K562 (cell line): ENCODE data around the gene FLT1. TPM values are rescaled to one million over a fixed set of nuclear protein-coding genes. Genes with fewer than 3 reads are reported as not detected.

Source experiments
- ARID1B ChIP-seq: fragments of 450-650 bp; IDR thresholded peaks from 2 replicates; pipeline ENCODE4 v1.6.1; 2016; ENCODE audit warnings: antibody characterized with exemption, mild to moderate bottlenecking, inconsistent platforms
- CBFA2T2 ChIP-seq: fragments of 450-650 bp; conservative IDR thresholded peaks from 2 replicates; pipeline ENCODE4 v1.6.1; 2017; ENCODE audit warnings: mild to moderate bottlenecking
- CBFA2T3 ChIP-seq: fragments of 450-650 bp; IDR thresholded peaks from 2 replicates; pipeline ENCODE4 v1.6.1; 2017
- CEBPB ChIP-seq: fragments of 450-650 bp; IDR thresholded peaks from 2 replicates; pipeline ENCODE4 v1.6.1; 2016; ENCODE audit warnings: missing genetic modification characterization, missing compliant biosample characterization
- CHD1 ChIP-seq: fragments of 200-600 bp; sonication (generic); IDR thresholded peaks from one replicate; pipeline ENCODE4 v1.6.1; 2012; ENCODE audit warnings: mild to moderate bottlenecking, moderate library complexity, low read length, inconsistent platforms
- ETV1 ChIP-seq: fragments of 450-650 bp; conservative IDR thresholded peaks from 2 replicates; pipeline ENCODE4 v1.6.1; 2016; ENCODE audit warnings: missing genetic modification characterization, control low read depth, low read depth, missing compliant biosample characterization
- LCOR ChIP-seq: sonication (generic); formaldehyde crosslinking; IDR thresholded peaks from 2 replicates; pipeline ENCODE4 v1.8.0; 2022; ENCODE audit warnings: mild to moderate bottlenecking, missing genetic modification reagents
- MEF2D ChIP-seq: conservative IDR thresholded peaks from 2 replicates; pipeline ENCODE4 v1.6.1; 2016; ENCODE audit warnings: low read depth, missing genetic modification characterization, missing compliant biosample characterization
- NCOR1 ChIP-seq: fragments of 450-650 bp; IDR thresholded peaks from 2 replicates; pipeline ENCODE4 v1.6.1; 2016; ENCODE audit warnings: mild to moderate bottlenecking, moderate library complexity
- POLR2G ChIP-seq: fragments of 200-400 bp; formaldehyde crosslinking; IDR thresholded peaks from 2 replicates; pipeline ENCODE4 v1.6.1; 2017; ENCODE audit warnings: low read depth, mild to moderate bottlenecking, antibody characterized with exemption, low read length, moderate library complexity
- PPARD ChIP-seq: fragments of 250-450 bp; sonication (Bioruptor Pico); IDR thresholded peaks from 2 replicates; pipeline ENCODE4 v1.8.0; 2022; ENCODE audit warnings: inconsistent platforms, mild to moderate bottlenecking, moderate library complexity
- SOX6 ChIP-seq: fragments of 450-650 bp; IDR thresholded peaks from 2 replicates; pipeline ENCODE4 v1.6.1; 2014; ENCODE audit warnings: mild to moderate bottlenecking
- TAL1 ChIP-seq: fragments of 450-650 bp; IDR thresholded peaks from 2 replicates; pipeline ENCODE4 v1.6.1; 2016; ENCODE audit warnings: mild to moderate bottlenecking
- ZNF143 ChIP-seq: sonication (generic); formaldehyde crosslinking; IDR thresholded peaks from 2 replicates; pipeline ENCODE4 v1.9.0; 2022; ENCODE audit warnings: mild to moderate bottlenecking, missing genetic modification reagents
- ZNF717 ChIP-seq: fragments of 250-450 bp; sonication (Bioruptor Pico); IDR thresholded peaks from 2 replicates; pipeline ENCODE4 v1.5.0; 2021
- polyA plus RNA-seq, 8 experiments: library from polyadenylated mRNA; depleted of rRNA in 4 of 8; stranded (reverse) in 5 of 8; unstranded in 3 of 8; fragments of >200 nt; fragmentation: Nextera tagmentation in 2 of 8; fragmentation: Illumina TruSeq in 1 of 8; extraction: Ambion mirVana in 2 of 8; extraction: Trizol in 1 of 8; gene quantifications; 2 replicates each; pipeline versions ENCODE4 v1.2.1 to v1.2.3, GENCODE V29; 2011 to 2014; ENCODE audit warnings: inconsistent platforms in 1 of 8, missing spikeins in 1 of 8
- total RNA-seq, 7 experiments: library from RNA; depleted of rRNA in 6 of 7; stranded (reverse); fragments of >200 nt in 6 of 7; fragmentation: Illumina TruSeq in 2 of 7; extraction: Trizol in 2 of 7; gene quantifications; 2 replicates each; pipeline versions ENCODE4 v1.2.1 to v1.2.3, GENCODE V29; 2011 to 2021; ENCODE audit warnings: low replicate concordance in 1 of 7
- TF ChIP-seq, protein P1 (sequence below), 2 experiments: fragments of 450-650 bp; IDR thresholded peaks; 2 replicates each; pipeline ENCODE4 v1.6.1; 2018; ENCODE audit warnings: mild to moderate bottlenecking in 2 of 2, low read depth in 1 of 2; ENCODE audit not compliant: partially characterized antibody in 2 of 2
- TF ChIP-seq, protein P2 (sequence below), 2 experiments: IDR thresholded peaks; 2 replicates each; pipeline ENCODE4 v1.6.1; 2012; ENCODE audit warnings: improper control_type of control experiment in 2 of 2, low read depth in 2 of 2, low read length in 2 of 2, borderline replicate concordance in 1 of 2
- TF ChIP-seq, protein P3 (sequence below): IDR thresholded peaks from 2 replicates; pipeline ENCODE4 v1.6.1; 2011; ENCODE audit warnings: borderline replicate concordance, low read depth, mild to moderate bottlenecking, moderate library complexity, low read length; ENCODE audit not compliant: insufficient read depth, poor library complexity, severe bottlenecking
- TF ChIP-seq, protein P4 (sequence below): fragments of 250-450 bp; sonication (Bioruptor Pico); IDR thresholded peaks from 2 replicates; pipeline ENCODE4 v1.5.0; 2022; ENCODE audit warnings: mild to moderate bottlenecking

FLT1 gene
- total and polyA plus RNA-seq, 9 of the 15 experiments (the other 6 are each of a cell fraction or from before 2014, with no cell fraction given): 0.01 to 2.0 (median 0.22) TPM

DNA sequence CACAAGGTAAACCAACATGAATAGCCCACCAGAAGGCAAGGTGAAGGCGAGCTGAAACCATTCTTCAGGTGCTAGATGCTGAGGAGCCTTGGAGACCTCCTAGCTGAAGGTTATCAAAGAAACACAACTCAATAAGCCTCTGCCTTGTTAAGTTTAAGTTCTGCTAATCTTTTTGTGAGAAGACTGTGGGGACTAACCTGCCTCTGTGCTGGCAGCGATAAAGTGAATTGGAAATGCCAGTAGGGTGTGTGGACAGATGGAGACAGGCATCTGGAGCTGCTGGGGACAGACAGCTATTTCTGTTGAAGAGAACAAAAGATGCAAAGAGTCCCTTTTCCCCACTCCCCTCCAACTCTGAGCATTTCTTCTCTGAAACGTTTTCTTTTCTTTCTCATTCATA is 33.5 kb upstream of the FLT1 start (continued):
- TF ChIP-seq, protein P1, sequence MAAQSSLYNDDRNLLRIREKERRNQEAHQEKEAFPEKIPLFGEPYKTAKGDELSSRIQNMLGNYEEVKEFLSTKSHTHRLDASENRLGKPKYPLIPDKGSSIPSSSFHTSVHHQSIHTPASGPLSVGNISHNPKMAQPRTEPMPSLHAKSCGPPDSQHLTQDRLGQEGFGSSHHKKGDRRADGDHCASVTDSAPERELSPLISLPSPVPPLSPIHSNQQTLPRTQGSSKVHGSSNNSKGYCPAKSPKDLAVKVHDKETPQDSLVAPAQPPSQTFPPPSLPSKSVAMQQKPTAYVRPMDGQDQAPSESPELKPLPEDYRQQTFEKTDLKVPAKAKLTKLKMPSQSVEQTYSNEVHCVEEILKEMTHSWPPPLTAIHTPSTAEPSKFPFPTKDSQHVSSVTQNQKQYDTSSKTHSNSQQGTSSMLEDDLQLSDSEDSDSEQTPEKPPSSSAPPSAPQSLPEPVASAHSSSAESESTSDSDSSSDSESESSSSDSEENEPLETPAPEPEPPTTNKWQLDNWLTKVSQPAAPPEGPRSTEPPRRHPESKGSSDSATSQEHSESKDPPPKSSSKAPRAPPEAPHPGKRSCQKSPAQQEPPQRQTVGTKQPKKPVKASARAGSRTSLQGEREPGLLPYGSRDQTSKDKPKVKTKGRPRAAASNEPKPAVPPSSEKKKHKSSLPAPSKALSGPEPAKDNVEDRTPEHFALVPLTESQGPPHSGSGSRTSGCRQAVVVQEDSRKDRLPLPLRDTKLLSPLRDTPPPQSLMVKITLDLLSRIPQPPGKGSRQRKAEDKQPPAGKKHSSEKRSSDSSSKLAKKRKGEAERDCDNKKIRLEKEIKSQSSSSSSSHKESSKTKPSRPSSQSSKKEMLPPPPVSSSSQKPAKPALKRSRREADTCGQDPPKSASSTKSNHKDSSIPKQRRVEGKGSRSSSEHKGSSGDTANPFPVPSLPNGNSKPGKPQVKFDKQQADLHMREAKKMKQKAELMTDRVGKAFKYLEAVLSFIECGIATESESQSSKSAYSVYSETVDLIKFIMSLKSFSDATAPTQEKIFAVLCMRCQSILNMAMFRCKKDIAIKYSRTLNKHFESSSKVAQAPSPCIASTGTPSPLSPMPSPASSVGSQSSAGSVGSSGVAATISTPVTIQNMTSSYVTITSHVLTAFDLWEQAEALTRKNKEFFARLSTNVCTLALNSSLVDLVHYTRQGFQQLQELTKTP (IDR thresholded peaks at IDR 0.05; ENCODE audit: low read depth in 1 of 2, partially characterized antibody in 2 of 2): no peak
- TF ChIP-seq, protein P2, sequence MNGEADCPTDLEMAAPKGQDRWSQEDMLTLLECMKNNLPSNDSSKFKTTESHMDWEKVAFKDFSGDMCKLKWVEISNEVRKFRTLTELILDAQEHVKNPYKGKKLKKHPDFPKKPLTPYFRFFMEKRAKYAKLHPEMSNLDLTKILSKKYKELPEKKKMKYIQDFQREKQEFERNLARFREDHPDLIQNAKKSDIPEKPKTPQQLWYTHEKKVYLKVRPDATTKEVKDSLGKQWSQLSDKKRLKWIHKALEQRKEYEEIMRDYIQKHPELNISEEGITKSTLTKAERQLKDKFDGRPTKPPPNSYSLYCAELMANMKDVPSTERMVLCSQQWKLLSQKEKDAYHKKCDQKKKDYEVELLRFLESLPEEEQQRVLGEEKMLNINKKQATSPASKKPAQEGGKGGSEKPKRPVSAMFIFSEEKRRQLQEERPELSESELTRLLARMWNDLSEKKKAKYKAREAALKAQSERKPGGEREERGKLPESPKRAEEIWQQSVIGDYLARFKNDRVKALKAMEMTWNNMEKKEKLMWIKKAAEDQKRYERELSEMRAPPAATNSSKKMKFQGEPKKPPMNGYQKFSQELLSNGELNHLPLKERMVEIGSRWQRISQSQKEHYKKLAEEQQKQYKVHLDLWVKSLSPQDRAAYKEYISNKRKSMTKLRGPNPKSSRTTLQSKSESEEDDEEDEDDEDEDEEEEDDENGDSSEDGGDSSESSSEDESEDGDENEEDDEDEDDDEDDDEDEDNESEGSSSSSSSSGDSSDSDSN (IDR thresholded peaks at IDR 0.05; ENCODE audit: borderline replicate concordance in 1 of 2, low read depth in 2 of 2, low read length in 2 of 2): no peak
- TF ChIP-seq LCOR (CRISPR knock-in tag) (no peak), TAL1 (peak; percentile 48; the same call in 1 of the 2 replicates), CBFA2T2 (peak; percentile 70), MEF2D (tag) (no peak), CEBPB (tag) (no peak), CBFA2T3 (peak; percentile 78), CHD1 (no peak), SOX6 (no peak), ZNF143 (CRISPR knock-in tag) (no peak), ARID1B (0 out of 2 replicates have a peak, but pooled peaks have one; percentile 8), NCOR1 (peak; percentile 18; the same call in 1 of the 2 replicates), ETV1 (no peak), ZNF717 (no peak), POLR2G (no peak), PPARD (CRISPR knock-in tag) (no peak)
- TF ChIP-seq, protein P3, sequence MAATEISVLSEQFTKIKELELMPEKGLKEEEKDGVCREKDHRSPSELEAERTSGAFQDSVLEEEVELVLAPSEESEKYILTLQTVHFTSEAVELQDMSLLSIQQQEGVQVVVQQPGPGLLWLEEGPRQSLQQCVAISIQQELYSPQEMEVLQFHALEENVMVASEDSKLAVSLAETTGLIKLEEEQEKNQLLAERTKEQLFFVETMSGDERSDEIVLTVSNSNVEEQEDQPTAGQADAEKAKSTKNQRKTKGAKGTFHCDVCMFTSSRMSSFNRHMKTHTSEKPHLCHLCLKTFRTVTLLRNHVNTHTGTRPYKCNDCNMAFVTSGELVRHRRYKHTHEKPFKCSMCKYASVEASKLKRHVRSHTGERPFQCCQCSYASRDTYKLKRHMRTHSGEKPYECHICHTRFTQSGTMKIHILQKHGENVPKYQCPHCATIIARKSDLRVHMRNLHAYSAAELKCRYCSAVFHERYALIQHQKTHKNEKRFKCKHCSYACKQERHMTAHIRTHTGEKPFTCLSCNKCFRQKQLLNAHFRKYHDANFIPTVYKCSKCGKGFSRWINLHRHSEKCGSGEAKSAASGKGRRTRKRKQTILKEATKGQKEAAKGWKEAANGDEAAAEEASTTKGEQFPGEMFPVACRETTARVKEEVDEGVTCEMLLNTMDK: no peak
- TF ChIP-seq, protein P4, sequence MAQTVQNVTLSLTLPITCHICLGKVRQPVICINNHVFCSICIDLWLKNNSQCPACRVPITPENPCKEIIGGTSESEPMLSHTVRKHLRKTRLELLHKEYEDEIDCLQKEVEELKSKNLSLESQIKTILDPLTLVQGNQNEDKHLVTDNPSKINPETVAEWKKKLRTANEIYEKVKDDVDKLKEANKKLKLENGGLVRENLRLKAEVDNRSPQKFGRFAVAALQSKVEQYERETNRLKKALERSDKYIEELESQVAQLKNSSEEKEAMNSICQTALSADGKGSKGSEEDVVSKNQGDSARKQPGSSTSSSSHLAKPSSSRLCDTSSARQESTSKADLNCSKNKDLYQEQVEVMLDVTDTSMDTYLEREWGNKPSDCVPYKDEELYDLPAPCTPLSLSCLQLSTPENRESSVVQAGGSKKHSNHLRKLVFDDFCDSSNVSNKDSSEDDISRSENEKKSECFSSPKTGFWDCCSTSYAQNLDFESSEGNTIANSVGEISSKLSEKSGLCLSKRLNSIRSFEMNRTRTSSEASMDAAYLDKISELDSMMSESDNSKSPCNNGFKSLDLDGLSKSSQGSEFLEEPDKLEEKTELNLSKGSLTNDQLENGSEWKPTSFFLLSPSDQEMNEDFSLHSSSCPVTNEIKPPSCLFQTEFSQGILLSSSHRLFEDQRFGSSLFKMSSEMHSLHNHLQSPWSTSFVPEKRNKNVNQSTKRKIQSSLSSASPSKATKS (CRISPR knock-in tag): no peak
